Astrocyte of the spinal cord (primary cell): ENCODE data around the gene FSCN2.

ENCODE experiments used
- DNase-seq: peaks from one replicate; pipeline ENCODE4 v3.0.0; 2011; ENCODE audit warnings: low read depth, low spot score
- H3K4me3 ChIP-seq: 2 replicates; pipeline ENCODE4 v1.5.1; 2011; ENCODE audit warnings: low read depth, mild to moderate bottlenecking, low read length, moderate library complexity
- CTCF ChIP-seq: IDR thresholded peaks from 2 replicates; pipeline ENCODE4 v1.5.1; 2012; ENCODE audit warnings: low read depth, mild to moderate bottlenecking, low read length, inconsistent platforms
- in situ Hi-C: cut with HindIII; loops from 2 replicates; pipeline ENCODE4 v1.10.0; 2017; ENCODE audit warnings: low sequenced_read_pairs

The FSCN2 gene

GRCh38 chr17:81491761-81492160, 36.4 kb upstream of the FSCN2 start:
- no peak for TF ChIP-seq CTCF
- in situ Hi-C loops = no loop called here
- DNase-seq = no peak
- H3K4me3 ChIP-seq = no peak overlapping the region

- DNase-seq = no peak
- in situ Hi-C loops = no loop called here
- no peak overlapping the region for H3K4me3 ChIP-seq
- TF ChIP-seq CTCF = no peak
These were observed 36.0 kb upstream of the FSCN2 start for GRCh38 chr17:81492202-81492601.

- TF ChIP-seq CTCF = no peak
- no peak for DNase-seq
- H3K4me3 ChIP-seq = no peak overlapping the region
- in situ Hi-C loops = no loop called here
These were observed 35.5 kb upstream of the FSCN2 start for GRCh38 chr17:81492706-81493105.

- no peak for DNase-seq
- in situ Hi-C loops = no loop called here
- no peak overlapping the region for H3K4me3 ChIP-seq
- no peak for TF ChIP-seq CTCF
These were observed 34.8 kb upstream of the FSCN2 start for GRCh38 chr17:81493198-81494038.

GRCh38 chr17:81494626-81495377, 33.4 kb upstream of the FSCN2 start:
- no peak overlapping the region for H3K4me3 ChIP-seq
- DNase-seq = no peak
- no peak for TF ChIP-seq CTCF
- in situ Hi-C loops = no loop called here

GRCh38 chr17:81498953-81499600, 29.1 kb upstream of the FSCN2 start:
- TF ChIP-seq CTCF = no peak
- in situ Hi-C loops = no loop called here
- no peak overlapping the region for H3K4me3 ChIP-seq
- DNase-seq = no peak
